HepG2 (cell line): ENCODE data around the gene RHBDF2. TPM values are rescaled to one million over a fixed set of nuclear protein-coding genes. Genes with fewer than 3 reads are reported as not detected.

Experiments
- ATM ChIP-seq: fragments of 450-650 bp; IDR thresholded peaks from 2 replicates; pipeline ENCODE4 v1.7.1; 2017; ENCODE audit warnings: mild to moderate bottlenecking, borderline replicate concordance
- CEBPB ChIP-seq: IDR thresholded peaks from 2 replicates; pipeline ENCODE4 v1.6.1; 2011; ENCODE audit warnings: low read depth, low read length, improper control_type of control experiment, borderline replicate concordance
- CREB1 ChIP-seq, 2 experiments: fragments of 450-650 bp in 1 of 2; IDR thresholded peaks; 2 replicates each; pipeline ENCODE4 v1.6.1; 2016 to 2017; ENCODE audit warnings: control low read depth in 1 of 2, mild to moderate bottlenecking in 1 of 2, missing compliant biosample characterization in 1 of 2, missing genetic modification characterization in 1 of 2
- FOXA3 ChIP-seq: IDR thresholded peaks from 2 replicates; pipeline ENCODE4 v1.6.1; 2016; ENCODE audit warnings: missing genetic modification reagents, missing compliant biosample characterization
- HMGA1 ChIP-seq: sonication (generic); formaldehyde crosslinking; conservative IDR thresholded peaks from 2 replicates; pipeline ENCODE4 v1.4.0; 2020; ENCODE audit warnings: missing genetic modification reagents
- KLF11 ChIP-seq: IDR thresholded peaks from 2 replicates; pipeline ENCODE4 v1.6.1; 2016; ENCODE audit warnings: missing compliant biosample characterization
- MED13 ChIP-seq: sonication (generic); formaldehyde crosslinking; IDR thresholded peaks from 2 replicates; pipeline ENCODE4 v1.5.0; 2020; ENCODE audit warnings: missing genetic modification reagents
- MEIS1 ChIP-seq: sonication (generic); formaldehyde crosslinking; IDR thresholded peaks from 2 replicates; pipeline ENCODE4 v1.9.0; 2021; ENCODE audit warnings: mild to moderate bottlenecking, missing genetic modification reagents, moderate library complexity, borderline replicate concordance
- PTBP1 ChIP-seq: fragments of 200-400 bp; formaldehyde crosslinking; IDR thresholded peaks from 2 replicates; pipeline ENCODE4 v1.6.1; 2018; ENCODE audit warnings: low read length, low read depth; ENCODE audit not compliant: poor library complexity, severe bottlenecking
- RARA ChIP-seq: IDR thresholded peaks from 2 replicates; pipeline ENCODE4 v1.6.1; 2016; ENCODE audit warnings: missing genetic modification reagents, missing compliant biosample characterization
- RFXANK ChIP-seq: IDR thresholded peaks from 2 replicates; pipeline ENCODE4 v1.6.1; 2016
- SSRP1 ChIP-seq: IDR thresholded peaks from 2 replicates; pipeline ENCODE4 v1.6.1; 2016; ENCODE audit warnings: control low read depth
- TP53 ChIP-seq: sonication (generic); formaldehyde crosslinking; conservative IDR thresholded peaks from 2 replicates; pipeline ENCODE4 v1.4.0; 2020; ENCODE audit warnings: missing genetic modification reagents
- U2AF2 ChIP-seq: fragments of 200-400 bp; formaldehyde crosslinking; IDR thresholded peaks from 2 replicates; pipeline ENCODE4 v1.6.1; 2017; ENCODE audit warnings: low read depth, mild to moderate bottlenecking, low read length
- ZBTB7A ChIP-seq: sonication (generic); formaldehyde crosslinking; IDR thresholded peaks from 2 replicates; pipeline ENCODE4 v1.8.0; 2022; ENCODE audit warnings: mild to moderate bottlenecking, missing genetic modification reagents
- ZFAT ChIP-seq: sonication (generic); formaldehyde crosslinking; conservative IDR thresholded peaks from 2 replicates; pipeline ENCODE4 v1.8.1; 2023; ENCODE audit warnings: missing genetic modification reagents, inconsistent platforms
- ZKSCAN1 ChIP-seq: fragments of 150-350 bp; IDR thresholded peaks from 2 replicates; pipeline ENCODE4 v1.6.1; 2014; ENCODE audit warnings: low read length
- ZMYM3 ChIP-seq: sonication (generic); formaldehyde crosslinking; IDR thresholded peaks from 2 replicates; pipeline ENCODE4 v1.5.1; 2020; ENCODE audit warnings: mild to moderate bottlenecking, missing genetic modification reagents
- ZNF12 ChIP-seq: sonication (generic); formaldehyde crosslinking; IDR thresholded peaks from 2 replicates; pipeline ENCODE4 v1.5.0; 2020; ENCODE audit warnings: missing genetic modification reagents
- ZNF296 ChIP-seq: sonication (generic); formaldehyde crosslinking; conservative IDR thresholded peaks from 2 replicates; pipeline ENCODE4 v1.5.0; 2020; ENCODE audit warnings: mild to moderate bottlenecking, missing genetic modification reagents
- ZNF574 ChIP-seq: sonication (generic); formaldehyde crosslinking; IDR thresholded peaks from 2 replicates; pipeline ENCODE4 v1.4.0; 2020; ENCODE audit warnings: missing genetic modification reagents
- ZNF747 ChIP-seq: sonication (generic); formaldehyde crosslinking; IDR thresholded peaks from 2 replicates; pipeline ENCODE4 v1.8.1; 2023; ENCODE audit warnings: missing genetic modification reagents, mild to moderate bottlenecking, borderline replicate concordance
- polyA plus RNA-seq, 8 experiments: library from polyadenylated mRNA; depleted of rRNA in 3 of 8; stranded (reverse) in 7 of 8; unstranded in 1 of 8; fragments of >200 nt; fragmentation: Illumina TruSeq in 4 of 8; extraction: Trizol in 4 of 8; gene quantifications; 2 replicates each; pipeline versions ENCODE4 v1.2.1 to v1.2.3, GENCODE V29; 2011 to 2016; ENCODE audit warnings: low read depth in 4 of 8, missing spikeins in 1 of 8, mixed read lengths in 1 of 8; ENCODE audit not compliant: insufficient read depth in 1 of 8
- total RNA-seq, 5 experiments: library from RNA; depleted of rRNA; stranded (reverse); fragments of >200 nt; fragmentation: Illumina TruSeq; extraction: Trizol; gene quantifications; 2 replicates each; pipeline ENCODE4 v1.2.3, GENCODE V29; 2016; ENCODE audit warnings: low read depth in 1 of 5
- TF ChIP-seq, protein P1 (sequence below): fragments of 450-650 bp; IDR thresholded peaks from 2 replicates; pipeline ENCODE4 v1.6.1; 2016
- TF ChIP-seq, protein P2 (sequence below): fragments of 450-650 bp; IDR thresholded peaks from 2 replicates; pipeline ENCODE4 v1.6.1; 2017; ENCODE audit warnings: mild to moderate bottlenecking

RHBDF2 gene
- total and polyA plus RNA-seq, 2 of the 13 experiments (the other 11 are each of a cell fraction or from before 2014, with no cell fraction given): 7.8 to 24.2 TPM

DNA sequence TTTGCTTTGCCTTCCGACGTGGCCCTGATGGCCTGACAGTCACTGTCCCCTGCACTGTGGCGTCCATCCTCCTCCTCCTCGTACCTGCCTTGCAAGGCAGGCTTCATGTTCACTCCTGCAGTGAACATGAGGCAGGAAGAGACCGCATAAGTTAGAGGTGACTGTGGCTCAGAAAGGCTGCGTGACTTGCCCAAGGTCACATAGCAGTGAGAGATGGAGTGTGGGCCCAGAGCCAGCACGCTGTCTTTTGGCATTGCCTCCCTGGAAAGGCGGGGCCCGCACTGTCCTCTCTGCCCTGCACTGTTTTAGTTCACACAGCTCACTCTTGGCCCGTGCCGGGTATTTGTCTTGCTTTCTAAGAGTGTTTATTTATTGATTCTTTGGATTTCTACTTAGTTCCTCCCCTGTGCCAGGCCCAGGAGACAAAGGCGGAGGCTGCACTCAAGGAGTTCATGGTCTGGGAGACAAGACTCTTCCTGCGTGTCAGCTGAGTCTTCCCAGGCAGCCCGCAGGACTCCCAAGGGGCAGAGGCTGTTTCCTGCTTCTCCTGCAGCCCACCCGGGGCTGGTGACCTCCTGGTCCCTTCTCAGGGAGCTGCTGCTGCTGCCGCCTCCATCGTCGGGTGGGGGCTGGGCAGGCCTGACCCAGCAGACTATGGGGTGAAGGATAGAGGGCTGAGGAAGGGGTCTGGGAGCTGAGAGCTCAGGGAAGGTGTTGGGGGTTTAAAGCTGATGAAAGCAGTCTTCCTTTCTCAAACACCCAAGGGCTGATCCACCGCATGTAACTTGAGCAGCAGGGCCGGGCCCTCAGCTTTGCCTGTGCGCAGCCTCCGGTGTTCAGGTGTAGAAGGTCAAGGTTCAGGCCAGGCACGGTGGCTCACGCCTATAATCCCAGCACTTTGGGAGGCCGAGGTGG, 23.6 kb upstream of the RHBDF2 start (continued):
- peak; percentile 3; the same call in 1 of the 2 replicates for TF ChIP-seq ZNF12
- TF ChIP-seq CEBPB: no peak
- TF ChIP-seq SSRP1 (CRISPR knock-in tag): no peak; the same call in 1 of the 2 replicates
- TF ChIP-seq MEIS1 (CRISPR knock-in tag): no peak
- peak; percentile 66 for TF ChIP-seq FOXA3
- no peak for TF ChIP-seq ZKSCAN1
- no peak for TF ChIP-seq TP53 (CRISPR knock-in tag)
- TF ChIP-seq PTBP1: peak; percentile 42
- peak; percentile 59 for TF ChIP-seq RARA (CRISPR knock-in tag)
- TF ChIP-seq ZNF574: peak; percentile 31; the same call in 1 of the 2 replicates
- TF ChIP-seq MED13: no peak
- TF ChIP-seq, protein P1, sequence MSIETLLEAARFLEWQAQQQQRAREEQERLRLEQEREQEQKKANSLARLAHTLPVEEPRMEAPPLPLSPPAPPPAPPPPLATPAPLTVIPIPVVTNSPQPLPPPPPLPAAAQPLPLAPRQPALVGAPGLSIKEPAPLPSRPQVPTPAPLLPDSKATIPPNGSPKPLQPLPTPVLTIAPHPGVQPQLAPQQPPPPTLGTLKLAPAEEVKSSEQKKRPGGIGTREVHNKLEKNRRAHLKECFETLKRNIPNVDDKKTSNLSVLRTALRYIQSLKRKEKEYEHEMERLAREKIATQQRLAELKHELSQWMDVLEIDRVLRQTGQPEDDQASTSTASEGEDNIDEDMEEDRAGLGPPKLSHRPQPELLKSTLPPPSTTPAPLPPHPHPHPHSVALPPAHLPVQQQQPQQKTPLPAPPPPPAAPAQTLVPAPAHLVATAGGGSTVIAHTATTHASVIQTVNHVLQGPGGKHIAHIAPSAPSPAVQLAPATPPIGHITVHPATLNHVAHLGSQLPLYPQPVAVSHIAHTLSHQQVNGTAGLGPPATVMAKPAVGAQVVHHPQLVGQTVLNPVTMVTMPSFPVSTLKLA: no peak
- TF ChIP-seq, protein P2, sequence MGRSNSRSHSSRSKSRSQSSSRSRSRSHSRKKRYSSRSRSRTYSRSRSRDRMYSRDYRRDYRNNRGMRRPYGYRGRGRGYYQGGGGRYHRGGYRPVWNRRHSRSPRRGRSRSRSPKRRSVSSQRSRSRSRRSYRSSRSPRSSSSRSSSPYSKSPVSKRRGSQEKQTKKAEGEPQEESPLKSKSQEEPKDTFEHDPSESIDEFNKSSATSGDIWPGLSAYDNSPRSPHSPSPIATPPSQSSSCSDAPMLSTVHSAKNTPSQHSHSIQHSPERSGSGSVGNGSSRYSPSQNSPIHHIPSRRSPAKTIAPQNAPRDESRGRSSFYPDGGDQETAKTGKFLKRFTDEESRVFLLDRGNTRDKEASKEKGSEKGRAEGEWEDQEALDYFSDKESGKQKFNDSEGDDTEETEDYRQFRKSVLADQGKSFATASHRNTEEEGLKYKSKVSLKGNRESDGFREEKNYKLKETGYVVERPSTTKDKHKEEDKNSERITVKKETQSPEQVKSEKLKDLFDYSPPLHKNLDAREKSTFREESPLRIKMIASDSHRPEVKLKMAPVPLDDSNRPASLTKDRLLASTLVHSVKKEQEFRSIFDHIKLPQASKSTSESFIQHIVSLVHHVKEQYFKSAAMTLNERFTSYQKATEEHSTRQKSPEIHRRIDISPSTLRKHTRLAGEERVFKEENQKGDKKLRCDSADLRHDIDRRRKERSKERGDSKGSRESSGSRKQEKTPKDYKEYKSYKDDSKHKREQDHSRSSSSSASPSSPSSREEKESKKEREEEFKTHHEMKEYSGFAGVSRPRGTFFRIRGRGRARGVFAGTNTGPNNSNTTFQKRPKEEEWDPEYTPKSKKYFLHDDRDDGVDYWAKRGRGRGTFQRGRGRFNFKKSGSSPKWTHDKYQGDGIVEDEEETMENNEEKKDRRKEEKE: no peak
- no peak for TF ChIP-seq U2AF2
- no peak for TF ChIP-seq KLF11 (CRISPR knock-in tag)
- TF ChIP-seq ZMYM3 (CRISPR knock-in tag): peak; percentile 95
- 0 out of 2 replicates have a peak, but pooled peaks have one; percentile 28 for TF ChIP-seq ZNF747 (CRISPR knock-in tag)
- peak; percentile 63; the same call in 1 of the 2 replicates for TF ChIP-seq ZNF296 (CRISPR knock-in tag)
- TF ChIP-seq CREB1 (IDR thresholded peaks at IDR 0.05): no peak
- TF ChIP-seq CREB1 (CRISPR knock-in tag; IDR thresholded peaks at IDR 0.05): no peak
- TF ChIP-seq HMGA1: no peak
- no peak for TF ChIP-seq RFXANK
- TF ChIP-seq ZBTB7A (CRISPR knock-in tag): peak; percentile 56; the same call in 1 of the 2 replicates
- TF ChIP-seq ATM: no peak
- no peak for TF ChIP-seq ZFAT (CRISPR knock-in tag)
